22Rv1 (cell line): Measurements from ENCODE around the gene SLC5A5.

Experiments used
- CTCF ChIP-seq: fragments of 450-650 bp; IDR thresholded peaks from 2 replicates; pipeline ENCODE4 v1.5.1; 2017; ENCODE audit warnings: mild to moderate bottlenecking
- ZFX ChIP-seq: fragments of 450-650 bp; IDR thresholded peaks from 2 replicates; pipeline ENCODE4 v1.6.1; 2017; ENCODE audit warnings: antibody characterized with exemption, borderline replicate concordance

- TF ChIP-seq CTCF (no peak), ZFX (no peak)
These were observed 44.3 kb downstream of the SLC5A5 start for GRCh38 chr19:17915940-17916593.
